RWPE1 (cell line): ENCODE measurements around the gene DOK6.

Source experiments
- CTCF ChIA-PET: fragments of 350-600 bp; sonication (Branson Sonifier 250); formaldehyde crosslinking; extraction: SDS; loops from one replicate; lab custom pipeline; 2021; lab: Yijun Ruan, JAX
- POLR2A ChIA-PET: fragments of 400-600 bp; formaldehyde crosslinking; extraction: SDS; loops from one replicate; lab custom pipeline; 2020; ENCODE audit warnings: antibody characterized with exemption; ENCODE audit not compliant: low non-redundant PET; lab: Yijun Ruan, JAX
- DNase-seq: peaks from one replicate; pipeline ENCODE4 v3.0.0; 2012; ENCODE audit warnings: low spot score
- H3K27ac ChIP-seq: fragments of 450-650 bp; 2 replicates; pipeline ENCODE4 v1.5.1; 2017
- CTCF ChIP-seq: fragments of 450-650 bp; conservative IDR thresholded peaks from 2 replicates; pipeline ENCODE4 v1.5.1; 2017; ENCODE audit warnings: low read depth, mild to moderate bottlenecking

Gene DOK6

GRCh38 chr18:69399253-69399652, 1.4 kb upstream of the DOK6 start:
- H3K27ac ChIP-seq, result no peak overlapping the region
- TF ChIP-seq CTCF, result no peak
- no peak for DNase-seq
- ChIA-PET POLR2A (no interaction called here), CTCF (no interaction called here)

- ChIA-PET CTCF (interaction anchor here (0.5 kb wide), 1 partner anchor 127 kb away, joined by 3 read pairs; no protein-coding TSS in a partner anchor), POLR2A (no interaction called here)
- H3K27ac ChIP-seq, result no peak overlapping the region
- no peak for DNase-seq
- TF ChIP-seq CTCF, result no peak
These were observed 213 bp downstream of the DOK6 start for GRCh38 chr18:69400976-69401225.

- ChIA-PET CTCF (interaction anchor here (0.5 kb wide), 1 partner anchor 128 kb away, joined by 3 read pairs; no protein-coding TSS in a partner anchor), POLR2A (no interaction called here)
- TF ChIP-seq CTCF, result no peak
- H3K27ac ChIP-seq, result no peak overlapping the region
- no peak for DNase-seq
These were observed 711 bp downstream of the DOK6 start for GRCh38 chr18:69401226-69401971.

GRCh38 chr18:69401972-69402532, 1.4 kb downstream of the DOK6 start:
- TF ChIP-seq CTCF, result no peak
- ChIA-PET POLR2A (no interaction called here), CTCF (no interaction called here)
- no peak for DNase-seq
- H3K27ac ChIP-seq, result no peak overlapping the region

GRCh38 chr18:69402533-69402989, 1.9 kb downstream of the DOK6 start:
- H3K27ac ChIP-seq, result no peak overlapping the region
- no peak for DNase-seq
- POLR2A ChIA-PET, result no interaction called here
- no peak for TF ChIP-seq CTCF
- CTCF ChIA-PET, result interaction anchor here (0.5 to 0.7 kb wide), 2 partner anchors 26 to 630 kb away, joined by 3 read pairs; no protein-coding TSS in a partner anchor

GRCh38 chr18:69408522-69408921, 7.8 kb downstream of the DOK6 start:
- TF ChIP-seq CTCF, result no peak
- POLR2A ChIA-PET, result no interaction called here
- DNase-seq, result no peak
- H3K27ac ChIP-seq, result no peak overlapping the region
- CTCF ChIA-PET, result no interaction called here
